PC-3 (cell line): ENCODE measurements around the gene OR1K1.
"Not testable (repeated sequence)": the region's sequence is repeated elsewhere in the genome, so short reads cannot be mapped to it uniquely, and the experiment has no call there.

Experiments used
- CTCF ChIP-seq: fragments of 300-600 bp; sonication (generic); conservative IDR thresholded peaks from 2 replicates; pipeline ENCODE4 v1.5.1; 2017; ENCODE audit warnings: antibody characterized with exemption, low read depth, mild to moderate bottlenecking, low read length
- EZH2phosphoT487 ChIP-seq: fragments of 300-600 bp; sonication (generic); IDR thresholded peaks from 2 replicates; pipeline ENCODE4 v1.6.1; 2018; ENCODE audit warnings: mild to moderate bottlenecking, antibody characterized with exemption, low read length, borderline replicate concordance

GRCh38 chr9:122828965-122829284, 29.0 kb downstream of the OR1K1 start:
- not testable (repeated sequence) for TF ChIP-seq CTCF, EZH2phosphoT487
